ENCODE data around the gene IRF3.

DNA sequence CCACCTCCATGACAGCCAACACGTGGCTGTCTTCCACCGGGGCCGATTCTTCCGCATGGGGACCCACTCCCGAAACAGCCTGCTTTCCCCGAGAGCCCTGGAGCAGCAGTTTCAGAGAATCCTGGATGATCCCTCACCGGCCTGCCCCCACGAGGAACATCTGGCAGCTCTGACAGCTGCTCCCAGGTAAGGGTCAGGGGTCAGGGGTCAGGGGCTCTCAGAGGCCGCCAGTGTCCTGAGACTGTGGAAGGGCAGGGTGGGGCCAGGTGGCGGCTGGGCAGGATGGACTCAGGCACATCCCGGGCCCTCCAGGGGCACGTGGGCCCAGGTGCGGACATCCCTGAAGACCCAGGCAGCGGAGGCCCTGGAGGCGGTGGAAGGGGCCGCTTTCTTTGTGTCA is 40.3 kb upstream of the IRF3 start:
- TF ChIP-seq, protein P1, sequence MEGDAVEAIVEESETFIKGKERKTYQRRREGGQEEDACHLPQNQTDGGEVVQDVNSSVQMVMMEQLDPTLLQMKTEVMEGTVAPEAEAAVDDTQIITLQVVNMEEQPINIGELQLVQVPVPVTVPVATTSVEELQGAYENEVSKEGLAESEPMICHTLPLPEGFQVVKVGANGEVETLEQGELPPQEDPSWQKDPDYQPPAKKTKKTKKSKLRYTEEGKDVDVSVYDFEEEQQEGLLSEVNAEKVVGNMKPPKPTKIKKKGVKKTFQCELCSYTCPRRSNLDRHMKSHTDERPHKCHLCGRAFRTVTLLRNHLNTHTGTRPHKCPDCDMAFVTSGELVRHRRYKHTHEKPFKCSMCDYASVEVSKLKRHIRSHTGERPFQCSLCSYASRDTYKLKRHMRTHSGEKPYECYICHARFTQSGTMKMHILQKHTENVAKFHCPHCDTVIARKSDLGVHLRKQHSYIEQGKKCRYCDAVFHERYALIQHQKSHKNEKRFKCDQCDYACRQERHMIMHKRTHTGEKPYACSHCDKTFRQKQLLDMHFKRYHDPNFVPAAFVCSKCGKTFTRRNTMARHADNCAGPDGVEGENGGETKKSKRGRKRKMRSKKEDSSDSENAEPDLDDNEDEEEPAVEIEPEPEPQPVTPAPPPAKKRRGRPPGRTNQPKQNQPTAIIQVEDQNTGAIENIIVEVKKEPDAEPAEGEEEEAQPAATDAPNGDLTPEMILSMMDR (optimal IDR thresholded peaks at IDR 0.05 in 1 of 3, IDR thresholded peaks at IDR 0.05 in 1 of 3, conservative IDR thresholded peaks at IDR 0.05 in 1 of 3; ENCODE audit: extremely low read depth in 1 of 3, insufficient read depth in 2 of 3, low read length in 3 of 3), result no peak
- no peak for TF ChIP-seq EZH2 (IDR thresholded peaks at IDR 0.05; ENCODE audit: low read length)

All from keratinocyte (primary cell).